ENCODE data around the gene CCDC85C.

The CCDC85C gene

GRCh38 chr14:99467336-99468078, 136.5 kb downstream of the CCDC85C start:
- no peak for FAIRE-seq

DNA sequence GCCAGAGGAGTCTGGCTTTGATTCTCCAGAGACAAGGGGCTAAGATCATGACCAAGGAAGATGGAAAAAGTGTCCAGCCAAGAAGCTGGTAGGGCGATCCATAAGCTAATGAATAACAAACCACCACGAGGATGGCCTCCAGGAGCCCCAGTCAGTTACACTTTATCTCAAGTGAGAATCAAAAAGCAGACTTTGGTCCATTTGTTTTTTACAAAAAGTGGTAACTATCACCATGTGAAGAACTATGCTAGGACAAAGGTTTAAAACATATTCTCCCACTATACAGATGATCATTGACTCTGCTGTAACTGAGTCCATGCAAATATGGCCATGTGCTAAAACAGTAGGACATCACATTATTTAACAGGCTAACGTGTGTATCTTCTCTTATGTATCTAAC, 137.2 kb downstream of the CCDC85C start:
- FAIRE-seq, result no peak

DNA sequence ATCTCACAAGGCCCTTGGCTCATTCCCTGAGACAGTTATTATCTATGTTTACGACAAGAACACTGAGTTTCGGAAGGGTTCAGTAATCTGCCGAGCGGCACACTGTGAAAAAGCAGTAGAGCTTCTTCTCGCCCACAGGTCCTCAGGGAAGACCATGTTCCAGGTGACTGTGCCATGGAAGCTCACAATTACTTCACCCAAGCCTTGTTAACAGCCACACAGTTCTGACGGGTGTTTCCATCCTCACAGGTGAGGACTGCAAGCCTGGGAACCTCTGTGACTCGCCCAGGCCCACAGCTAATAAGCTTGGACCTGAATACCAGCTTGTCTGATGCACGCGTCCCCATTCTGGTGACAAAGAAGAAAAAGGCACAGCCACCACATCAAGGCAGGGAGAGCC, 138.7 kb downstream of the CCDC85C start:
- FAIRE-seq, result no peak

- no peak for FAIRE-seq
Measured at GRCh38 chr14:99463974-99464373, 140.0 kb downstream of the CCDC85C start.

- FAIRE-seq, result no peak
Measured at GRCh38 chr14:99462210-99462609, 141.8 kb downstream of the CCDC85C start.

- no peak for FAIRE-seq
Measured at GRCh38 chr14:99461411-99462085, 142.5 kb downstream of the CCDC85C start.

DNA sequence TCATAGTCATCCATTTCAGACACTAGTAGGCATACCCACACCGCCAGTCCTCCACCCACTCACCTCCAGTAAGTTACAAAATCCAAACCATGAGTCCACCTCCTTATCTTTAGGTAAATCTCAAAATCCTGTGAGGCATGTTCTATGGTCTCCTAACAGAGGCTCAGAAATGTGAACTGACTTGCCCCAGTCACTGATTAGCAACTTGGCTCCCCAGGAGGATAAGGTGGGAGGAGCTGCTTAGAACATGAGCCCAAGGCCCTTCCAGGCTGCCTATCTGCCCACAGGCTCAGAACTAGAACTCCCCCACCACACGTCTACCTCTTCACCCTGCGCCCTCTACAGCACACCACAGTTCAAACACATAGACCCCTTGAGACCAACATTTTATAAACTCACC, 143.2 kb downstream of the CCDC85C start:
- no peak for FAIRE-seq

DNA sequence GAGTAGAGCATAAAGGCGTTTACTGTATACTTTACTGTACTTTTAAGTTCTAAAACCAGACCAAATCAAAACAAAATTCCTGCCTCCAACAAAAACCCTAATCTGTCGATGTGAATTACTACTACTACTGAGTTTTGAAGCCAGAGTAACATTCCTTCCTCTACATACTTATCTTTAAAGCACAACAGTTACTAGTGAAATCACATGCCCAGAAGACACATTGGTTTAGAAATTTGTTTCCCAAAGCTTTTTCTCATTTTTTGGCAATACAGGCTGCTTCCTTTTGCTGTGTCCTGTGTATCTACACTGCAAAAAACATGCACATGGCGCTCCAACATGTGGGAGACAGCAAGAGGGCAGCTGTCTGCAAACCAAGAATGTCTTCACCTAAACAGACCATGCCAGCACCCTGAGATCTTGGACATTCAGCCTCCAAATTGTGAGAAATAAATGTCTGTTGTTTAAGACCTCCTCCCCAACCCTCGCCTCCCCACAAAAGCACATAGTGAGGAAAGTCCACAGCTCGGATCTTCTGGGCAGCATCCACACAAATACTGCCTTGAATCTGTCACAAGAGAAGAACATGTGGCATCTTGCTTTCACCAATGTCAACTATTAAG, 144.4 kb downstream of the CCDC85C start:
- no peak for FAIRE-seq

DNA sequence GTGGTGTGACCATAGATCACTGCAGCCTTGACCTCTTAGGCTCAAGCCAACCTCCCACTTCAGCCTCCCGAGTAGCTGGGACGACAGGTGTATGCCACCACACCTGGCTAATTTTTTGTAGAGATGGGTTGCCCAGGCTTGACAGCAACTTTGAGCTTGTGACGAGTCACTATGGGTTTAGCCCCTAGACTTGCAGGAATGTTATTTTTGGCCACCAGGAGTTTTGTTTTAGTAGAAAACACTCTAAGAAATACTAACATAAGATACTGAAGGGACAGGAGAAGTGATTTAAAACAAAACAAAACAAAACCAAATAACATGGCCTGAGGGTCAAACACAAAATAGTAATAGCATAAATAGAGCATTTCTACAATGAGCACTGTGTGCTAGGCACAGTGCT, 149.8 kb downstream of the CCDC85C start:
- FAIRE-seq, result no peak

- no peak for FAIRE-seq
Measured at GRCh38 chr14:99452968-99453367, 151.0 kb downstream of the CCDC85C start.

DNA sequence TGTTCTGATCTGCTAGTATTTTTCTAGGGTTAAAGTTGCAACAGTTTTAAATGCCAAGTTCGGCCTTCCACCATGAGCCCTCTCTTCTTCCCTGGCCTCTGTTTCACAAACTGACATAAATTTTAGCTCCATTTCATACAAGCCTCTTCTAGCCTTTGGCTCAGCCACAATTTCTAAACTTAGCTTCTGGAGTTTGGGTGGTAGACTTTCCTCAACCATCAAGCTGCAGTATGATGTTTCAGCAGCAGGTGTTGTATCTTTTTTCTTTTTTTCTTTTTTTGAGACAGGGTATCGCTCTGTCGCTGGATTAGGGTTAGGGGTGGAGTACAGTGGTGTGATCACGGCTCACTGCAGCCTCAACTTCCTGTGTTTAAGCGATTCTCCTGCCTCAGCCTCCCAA, 152.8 kb downstream of the CCDC85C start:
- FAIRE-seq, result no peak

DNA sequence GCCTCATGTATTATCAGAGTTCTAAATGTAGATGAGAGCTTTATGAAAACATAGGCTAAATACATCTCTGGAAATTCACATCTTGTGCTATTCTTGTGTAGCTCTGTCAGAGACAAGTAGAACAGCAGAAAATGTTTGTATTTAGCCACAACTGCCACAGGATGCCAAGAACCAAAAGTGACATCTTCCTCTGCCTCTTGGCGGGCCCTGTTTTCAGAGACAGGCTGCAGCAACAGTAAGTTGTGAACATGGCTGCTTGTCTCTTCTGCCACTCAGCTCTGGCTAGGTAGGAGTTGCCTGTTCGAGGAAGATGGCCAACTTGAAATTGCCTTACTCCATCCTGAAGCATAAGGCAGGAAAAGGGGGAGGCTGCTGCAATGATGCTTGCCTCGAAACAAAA, 153.7 kb downstream of the CCDC85C start:
- FAIRE-seq, result no peak
